A549 (cell line): ENCODE results near the gene PYGM. TPM values are rescaled to one million over a fixed set of nuclear protein-coding genes. Genes with fewer than 3 reads are reported as not detected.

Experiments
- ATAC-seq, 2 experiments: fragments of 200-7000 bp in 1 of 2; fragments of >200 bp in 1 of 2; cut with Nextera tagmentation in 1 of 2; cut with Tn5 transposase in 1 of 2; 3 replicates each; pipeline versions ENCODE4 v1.8.0 to v1.9.1; 2018 to 2020; ENCODE audit warnings: mild to moderate bottlenecking in 1 of 2, moderate library complexity in 1 of 2
- CTCF ChIA-PET: fragments of 300-600 bp; sonication (Branson Sonifier 250); formaldehyde crosslinking; extraction: SDS; loops from one replicate; lab custom pipeline; 2021; ENCODE audit warnings: antibody characterized with exemption, inconsistent platforms; lab: Yijun Ruan, JAX
- POLR2A ChIA-PET: fragments of 350-600 bp; formaldehyde crosslinking; extraction: SDS; loops from one replicate; lab custom pipeline; 2021; ENCODE audit warnings: antibody characterized with exemption, inconsistent platforms; lab: Yijun Ruan, JAX
- DNase-seq, 2 experiments: peaks; one replicate each; pipeline versions ENCODE4 v3.0.0 to v3.0.0-alpha.2; 2011 to 2016; ENCODE audit warnings: low read depth in 1 of 2, low spot score in 1 of 2
- FAIRE-seq: peaks from 2 replicates; lab custom pipeline; 2011; peaks lifted over from hg19 to GRCh38; lab: Jason Lieb, UNC
- H3K27ac ChIP-seq, 2 experiments: fragments of >200 bp; sonication (Bioruptor Twin); formaldehyde crosslinking; 3 replicates each; pipeline ENCODE4 v1.5.1; 2016 to 2017
- H3K4me1 ChIP-seq: fragments of >200 bp; sonication (Bioruptor Twin); formaldehyde crosslinking; 3 replicates; pipeline ENCODE4 v1.6.1; 2016
- H3K4me2 ChIP-seq: fragments of >200 bp; sonication (Bioruptor Twin); formaldehyde crosslinking; 3 replicates; pipeline ENCODE4 v1.6.1; 2016
- H3K4me3 ChIP-seq: fragments of >200 bp; sonication (Bioruptor Twin); formaldehyde crosslinking; 3 replicates; pipeline ENCODE4 v1.5.1; 2016
- H3K9me3 ChIP-seq: fragments of >200 bp; sonication (Bioruptor Twin); formaldehyde crosslinking; 3 replicates; pipeline ENCODE4 v1.6.1; 2016
- CBX8 ChIP-seq: fragments of 200-600 bp; sonication (generic); IDR thresholded peaks from 2 replicates; pipeline ENCODE4 v1.6.1; 2016
- CHD2 ChIP-seq: fragments of 150-350 bp; IDR thresholded peaks from 2 replicates; pipeline ENCODE4 v1.6.1; 2014; ENCODE audit warnings: low read length; ENCODE audit not compliant: partially characterized antibody
- ESRRA ChIP-seq: fragments of 150-350 bp; IDR thresholded peaks from 2 replicates; pipeline ENCODE4 v1.6.1; 2014; ENCODE audit warnings: mild to moderate bottlenecking, low read length, borderline replicate concordance
- HEYL ChIP-seq: fragments of 250-450 bp; sonication (Bioruptor Pico); IDR thresholded peaks from 2 replicates; pipeline ENCODE4 v1.8.0; 2021; ENCODE audit warnings: mild to moderate bottlenecking, moderate library complexity
- HOXA7 ChIP-seq: fragments of 250-450 bp; sonication (Bioruptor Pico); IDR thresholded peaks from 2 replicates; pipeline ENCODE4 v1.5.0; 2020; ENCODE audit warnings: mild to moderate bottlenecking, moderate library complexity
- HOXB13 ChIP-seq: fragments of 250-450 bp; sonication (Bioruptor Pico); IDR thresholded peaks from 2 replicates; pipeline ENCODE4 v1.5.0; 2020; ENCODE audit warnings: low read depth, mild to moderate bottlenecking, moderate library complexity
- JUN ChIP-seq, 2 experiments: fragments of >200 bp; sonication (Bioruptor Twin); formaldehyde crosslinking; IDR thresholded peaks; 2 replicates in 1 of 2; 3 replicates in 1 of 2; pipeline ENCODE4 v1.6.1; 2016 to 2017
- JUNB ChIP-seq: fragments of >200 bp; sonication (Bioruptor Twin); formaldehyde crosslinking; IDR thresholded peaks from 2 replicates; pipeline ENCODE4 v1.6.1; 2016
- MAZ ChIP-seq: fragments of 150-350 bp; IDR thresholded peaks from 2 replicates; pipeline ENCODE4 v1.6.1; 2014; ENCODE audit warnings: antibody characterized with exemption, low read depth, low read length, borderline replicate concordance
- POLR2AphosphoS2 ChIP-seq: conservative IDR thresholded peaks from 2 replicates; pipeline ENCODE4 v1.6.1; 2012; ENCODE audit warnings: low read length, improper control_type of control experiment, inconsistent platforms
- RAD21 ChIP-seq, 2 experiments: fragments of >200 bp in 1 of 2; sonication (Bioruptor Twin) in 1 of 2; formaldehyde crosslinking in 1 of 2; IDR thresholded peaks in 1 of 2; conservative IDR thresholded peaks in 1 of 2; 2 replicates in 1 of 2; 3 replicates in 1 of 2; pipeline ENCODE4 v1.6.1; 2012 to 2018; ENCODE audit warnings: inconsistent platforms in 1 of 2
- RNF2 ChIP-seq: fragments of 200-600 bp; sonication (generic); IDR thresholded peaks from 2 replicates; pipeline ENCODE4 v1.6.1; 2016; ENCODE audit warnings: low read depth, mild to moderate bottlenecking, antibody characterized with exemption, moderate library complexity, borderline replicate concordance
- SMC3 ChIP-seq: fragments of >200 bp; sonication (Bioruptor Twin); formaldehyde crosslinking; IDR thresholded peaks from 3 replicates; pipeline ENCODE4 v1.6.1; 2018; ENCODE audit warnings: inconsistent platforms
- WGBS: methylation state at CpG from one replicate; pipeline ENCODE4 v1.1.6; 2017; ENCODE audit errors: missing lambda C conversion rate; 5-methylcytosine and 5-hydroxymethylcytosine counted together
- polyA plus RNA-seq, 4 experiments: library from polyadenylated mRNA; depleted of rRNA in 3 of 4; stranded (reverse); fragments of >200 nt; fragmentation: RNase III in 1 of 4; extraction: RNeasy Plus Mini Kit Qiagen cat#74134 plus additional on column Dnase treatment in 1 of 4; gene quantifications; 2 replicates in 3 of 4; 3 replicates in 1 of 4; pipeline ENCODE4 v1.2.3, GENCODE V29; 2011 to 2017
- TF ChIP-seq, protein P1 (sequence below): fragments of >200 bp; sonication (Bioruptor Twin); formaldehyde crosslinking; IDR thresholded peaks from 3 replicates; pipeline ENCODE4 v1.6.1; 2016
- TF ChIP-seq, protein P2 (sequence below): fragments of 250-450 bp; sonication (Bioruptor Pico); IDR thresholded peaks from 2 replicates; pipeline ENCODE4 v1.5.0; 2021; ENCODE audit warnings: mild to moderate bottlenecking, moderate library complexity, borderline replicate concordance
- TF ChIP-seq, protein P3 (sequence below): fragments of >200 bp; sonication (Bioruptor Twin); formaldehyde crosslinking; IDR thresholded peaks from 3 replicates; pipeline ENCODE4 v1.5.1; 2016

Gene PYGM
- polyA plus RNA-seq, 2 of the 4 experiments (the other 2 are of a cell fraction): 0.22 to 0.23 TPM

DNA sequence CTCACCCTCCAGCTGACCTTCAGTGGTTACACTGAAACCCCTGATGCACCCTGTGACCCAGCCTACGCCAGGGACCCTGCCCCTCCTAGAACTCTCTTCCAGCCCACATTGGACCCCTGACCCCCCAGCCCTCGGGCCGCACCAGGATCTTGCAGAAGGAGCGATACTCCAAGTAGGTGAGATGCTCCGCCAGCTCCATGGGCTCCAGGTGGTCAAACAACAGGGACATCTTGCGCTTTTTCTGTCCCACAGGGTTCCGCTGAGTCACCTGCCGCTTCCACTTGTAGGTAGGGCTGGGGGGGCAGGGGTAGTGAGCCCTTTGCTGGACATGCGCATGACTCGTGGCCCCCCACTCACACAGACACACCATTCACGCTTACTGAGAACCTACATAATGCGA is 19.9 kb downstream of the PYGM start:
- no peaks in the 10 kb centered on the region for H3K9me3 ChIP-seq
- no peak overlapping the region for H3K4me3 ChIP-seq
- no peak overlapping the region for H3K4me2 ChIP-seq
- peaks cover 19% of the 10 kb centered on the region for H3K4me1 ChIP-seq
- ATAC-seq (no peak), DNase-seq (no peak), FAIRE-seq (no peak)
- 82% methylated on average over 12 of the region's 12 CpGs for WGBS
- ChIA-PET CTCF (interaction anchor here (0.6 to 7.2 kb wide), 5 partner anchors 9 to 291 kb away, joined by 5 to 104 read pairs (median 57); partner anchors contain the start of gene PYGM), POLR2A (no interaction called here)
- TF ChIP-seq, protein P1, sequence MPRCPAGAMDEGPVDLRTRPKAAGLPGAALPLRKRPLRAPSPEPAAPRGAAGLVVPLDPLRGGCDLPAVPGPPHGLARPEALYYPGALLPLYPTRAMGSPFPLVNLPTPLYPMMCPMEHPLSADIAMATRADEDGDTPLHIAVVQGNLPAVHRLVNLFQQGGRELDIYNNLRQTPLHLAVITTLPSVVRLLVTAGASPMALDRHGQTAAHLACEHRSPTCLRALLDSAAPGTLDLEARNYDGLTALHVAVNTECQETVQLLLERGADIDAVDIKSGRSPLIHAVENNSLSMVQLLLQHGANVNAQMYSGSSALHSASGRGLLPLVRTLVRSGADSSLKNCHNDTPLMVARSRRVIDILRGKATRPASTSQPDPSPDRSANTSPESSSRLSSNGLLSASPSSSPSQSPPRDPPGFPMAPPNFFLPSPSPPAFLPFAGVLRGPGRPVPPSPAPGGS: no peak
- TF ChIP-seq HOXB13 (CRISPR knock-in tag): no peak
- no peak for TF ChIP-seq JUNB
- TF ChIP-seq, protein P2, sequence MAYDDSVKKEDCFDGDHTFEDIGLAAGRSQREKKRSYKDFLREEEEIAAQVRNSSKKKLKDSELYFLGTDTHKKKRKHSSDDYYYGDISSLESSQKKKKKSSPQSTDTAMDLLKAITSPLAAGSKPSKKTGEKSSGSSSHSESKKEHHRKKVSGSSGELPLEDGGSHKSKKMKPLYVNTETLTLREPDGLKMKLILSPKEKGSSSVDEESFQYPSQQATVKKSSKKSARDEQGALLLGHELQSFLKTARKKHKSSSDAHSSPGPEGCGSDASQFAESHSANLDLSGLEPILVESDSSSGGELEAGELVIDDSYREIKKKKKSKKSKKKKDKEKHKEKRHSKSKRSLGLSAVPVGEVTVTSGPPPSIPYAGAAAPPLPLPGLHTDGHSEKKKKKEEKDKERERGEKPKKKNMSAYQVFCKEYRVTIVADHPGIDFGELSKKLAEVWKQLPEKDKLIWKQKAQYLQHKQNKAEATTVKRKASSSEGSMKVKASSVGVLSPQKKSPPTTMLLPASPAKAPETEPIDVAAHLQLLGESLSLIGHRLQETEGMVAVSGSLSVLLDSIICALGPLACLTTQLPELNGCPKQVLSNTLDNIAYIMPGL (CRISPR knock-in tag): no peak
- no peak for TF ChIP-seq JUN (IDR thresholded peaks at IDR 0.05)
- TF ChIP-seq RAD21 (conservative IDR thresholded peaks at IDR 0.05 in 1 of 2, IDR thresholded peaks at IDR 0.05 in 1 of 2): no peak
- no peak for TF ChIP-seq POLR2AphosphoS2
- TF ChIP-seq HEYL (CRISPR knock-in tag): no peak
- no peak for TF ChIP-seq ESRRA
- no peak for TF ChIP-seq RNF2
- TF ChIP-seq, protein P3, sequence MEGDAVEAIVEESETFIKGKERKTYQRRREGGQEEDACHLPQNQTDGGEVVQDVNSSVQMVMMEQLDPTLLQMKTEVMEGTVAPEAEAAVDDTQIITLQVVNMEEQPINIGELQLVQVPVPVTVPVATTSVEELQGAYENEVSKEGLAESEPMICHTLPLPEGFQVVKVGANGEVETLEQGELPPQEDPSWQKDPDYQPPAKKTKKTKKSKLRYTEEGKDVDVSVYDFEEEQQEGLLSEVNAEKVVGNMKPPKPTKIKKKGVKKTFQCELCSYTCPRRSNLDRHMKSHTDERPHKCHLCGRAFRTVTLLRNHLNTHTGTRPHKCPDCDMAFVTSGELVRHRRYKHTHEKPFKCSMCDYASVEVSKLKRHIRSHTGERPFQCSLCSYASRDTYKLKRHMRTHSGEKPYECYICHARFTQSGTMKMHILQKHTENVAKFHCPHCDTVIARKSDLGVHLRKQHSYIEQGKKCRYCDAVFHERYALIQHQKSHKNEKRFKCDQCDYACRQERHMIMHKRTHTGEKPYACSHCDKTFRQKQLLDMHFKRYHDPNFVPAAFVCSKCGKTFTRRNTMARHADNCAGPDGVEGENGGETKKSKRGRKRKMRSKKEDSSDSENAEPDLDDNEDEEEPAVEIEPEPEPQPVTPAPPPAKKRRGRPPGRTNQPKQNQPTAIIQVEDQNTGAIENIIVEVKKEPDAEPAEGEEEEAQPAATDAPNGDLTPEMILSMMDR: no peak
- no peak for TF ChIP-seq HOXA7 (CRISPR knock-in tag)
- TF ChIP-seq CBX8: no peak
- no peak for TF ChIP-seq SMC3
- H3K27ac ChIP-seq: no peak overlapping the region

DNA sequence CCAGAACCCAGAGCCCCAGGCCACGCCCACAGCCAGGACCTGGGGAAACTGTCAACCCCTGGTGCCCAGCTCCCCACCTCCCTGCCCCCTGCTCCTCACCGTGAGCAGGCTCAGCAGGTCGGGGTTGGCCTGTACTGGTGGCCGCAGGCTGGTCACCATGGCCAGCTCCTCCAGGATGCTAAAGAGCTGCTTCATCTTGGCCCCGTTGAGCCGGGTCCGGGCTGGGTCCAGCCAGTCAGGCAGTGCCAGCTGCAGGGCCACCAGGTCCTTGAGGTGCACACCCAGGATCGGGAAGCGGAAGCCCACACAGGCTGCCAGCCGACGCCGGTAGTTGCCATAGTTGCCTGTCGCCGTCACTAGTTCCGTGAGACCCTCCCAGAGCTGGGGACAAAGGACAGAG is 23.1 kb downstream of the PYGM start:
- FAIRE-seq: no peak
- POLR2A ChIA-PET: no interaction called here
- no peak for DNase-seq
- Histone ChIP-seq H3K9me3 (no peaks in the 10 kb centered on the region), H3K27ac (no peak overlapping the region), H3K4me3 (no peak overlapping the region)
- ATAC-seq: no peak
- CTCF ChIA-PET: interaction anchor here (1.1 to 3.7 kb wide), 7 partner anchors 10 to 287 kb away, joined by 3 to 23 read pairs (median 9); no protein-coding TSS in a partner anchor
- 77% methylated on average over 15 of the region's 15 CpGs for WGBS
- TF ChIP-seq MAZ (no peak), ESRRA (no peak), CHD2 (no peak)
- TF ChIP-seq, protein P2 (CRISPR knock-in tag): no peak
- TF ChIP-seq, all 56 proteins: peak for 0
- H3K4me2 ChIP-seq: no peak overlapping the region
- H3K4me1 ChIP-seq: no peaks in the 10 kb centered on the region
